ENCODE results near the gene LRIT1. TPM values are rescaled to one million over a fixed set of nuclear protein-coding genes. Genes with fewer than 3 reads are reported as not detected.

The LRIT1 gene
- total RNA-seq, 4 donors from 2014 or later: not detected

Other genes starting within 250 kb of the LRIT1 start
- gene GHITM, start 102.0 kb downstream of the LRIT1 start, total RNA-seq: 100 to 1,000 TPM; 307 to 444 (median 358) TPM
- under 1 TPM in 1 of 4 donors, not detected in 3; 0.92 TPM for gene GPR15LG, start 67.7 kb downstream of the LRIT1 start, total RNA-seq
- under 1 TPM in 1 of 4 donors, not detected in 3; 0.27 TPM for gene CDHR1, start 47.0 kb downstream of the LRIT1 start, total RNA-seq
- gene LRIT2, start 16.0 kb downstream of the LRIT1 start, total RNA-seq: not detected
- gene RGR, start 3.5 kb upstream of the LRIT1 start, total RNA-seq: under 1 TPM in 1 of 4 donors, not detected in 3; 0.22 TPM
- gene CCSER2, start 87.0 kb upstream of the LRIT1 start, total RNA-seq: 10 to 100 TPM; 39.8 to 61.8 (median 49.2) TPM